GM18517 (cell line): ENCODE measurements around the gene IFNA16.
A peak's percentile ranks its signal among the peaks of the same experiment; 100 is the strongest.
"Not testable (repeated sequence)": the region's sequence is repeated elsewhere in the genome, so short reads cannot be mapped to it uniquely, and the experiment has no call there.

Experiments used
- ATAC-seq: cut with Tn5 transposase; IDR thresholded peaks from one replicate; pipeline ENCODE4 v1.9.1; 2021; ENCODE audit warnings: mild to moderate bottlenecking, moderate library complexity; ENCODE audit not compliant: unreplicated experiment

IFNA16 gene

GRCh38 chr9:21202105-21202504 lies 15.0 kb downstream of the IFNA16 start, which contains the start of gene IFNA7:
TSS of gene IFNA7 (minus strand) at chr9:21202205. CDS start at chr9:21202165, 40 bp downstream.
- ATAC-seq, result not testable (repeated sequence)

GRCh38 chr9:21194867-21195776 lies 22.0 kb downstream of the IFNA16 start:
- ATAC-seq, result peak; percentile 95

GRCh38 chr9:21187487-21187886 lies 29.6 kb downstream of the IFNA16 start, which contains the start of gene IFNA4:
TSS of gene IFNA4 (minus strand) at chr9:21187587. CDS start at chr9:21187531, 56 bp downstream.
- ATAC-seq, result not testable (repeated sequence)

- ATAC-seq, result peak; percentile 96
These were observed 34.0 kb downstream of the IFNA16 start for GRCh38 chr9:21182810-21183736.

- no peak for ATAC-seq
These were observed 42.4 kb downstream of the IFNA16 start for GRCh38 chr9:21174671-21175070.

GRCh38 chr9:21172156-21172555 lies 45.0 kb downstream of the IFNA16 start:
- no peak for ATAC-seq

GRCh38 chr9:21171351-21171750 lies 45.8 kb downstream of the IFNA16 start:
- no peak for ATAC-seq

- ATAC-seq, result not testable (repeated sequence)
These were observed 50.6 kb downstream of the IFNA16 start, which contains the start of gene IFNA21 for GRCh38 chr9:21166560-21166959. TSS of gene IFNA21 (minus strand) at chr9:21166660. CDS start at chr9:21166612, 48 bp downstream.
